Neural progenitor cell (in vitro differentiated cells): ENCODE results near the gene CD300A.

Source experiments
- CTCF ChIP-seq: fragments of 200-600 bp; sonication (generic); IDR thresholded peaks from 2 replicates; pipeline ENCODE4 v1.5.1; 2017; ENCODE audit warnings: antibody characterized with exemption, mild to moderate bottlenecking
- EZH2 ChIP-seq: fragments of 200-600 bp; sonication (generic); IDR thresholded peaks from 2 replicates; pipeline ENCODE4 v1.6.1; 2017; ENCODE audit warnings: antibody characterized with exemption, mild to moderate bottlenecking, moderate library complexity
- EZH2phosphoT487 ChIP-seq: fragments of 200-600 bp; sonication (generic); IDR thresholded peaks from 2 replicates; pipeline ENCODE4 v1.6.1; 2017; ENCODE audit warnings: antibody characterized with exemption

GRCh38 chr17:74426551-74427047 lies 39.8 kb upstream of the CD300A start:
- TF ChIP-seq CTCF (no peak), EZH2 (no peak), EZH2phosphoT487 (no peak)
